Putamen (tissue), 1 donor: ENCODE results near the gene HSD17B13.
"Not testable (repeated sequence)": the region's sequence is repeated elsewhere in the genome, so short reads cannot be mapped to it uniquely, and the experiment has no call there.

Source experiments
- DNase-seq: peaks from one replicate; pipeline ENCODE4 v3.0.0-alpha.2; 2016; ENCODE audit warnings: low spot score

The HSD17B13 gene

GRCh38 chr4:87322754-87323153 is at the start of gene HSD17B13:
Gene HSD17B13 (minus strand): TSS chr4:87322882. CDS start chr4:87322841, 41 bp downstream.
- DNase-seq: no peak

- no peak for DNase-seq
Measured at GRCh38 chr4:87370068-87370467, 47.4 kb upstream of the HSD17B13 start.

GRCh38 chr4:87366521-87367162 is 44.0 kb upstream of the HSD17B13 start:
- DNase-seq: no peak

GRCh38 chr4:87365348-87365747 is 42.7 kb upstream of the HSD17B13 start:
- no peak for DNase-seq

- no peak for DNase-seq
Measured at GRCh38 chr4:87363552-87363951, 40.9 kb upstream of the HSD17B13 start.

GRCh38 chr4:87360338-87360935 is 37.8 kb upstream of the HSD17B13 start:
- no peak for DNase-seq

- DNase-seq: no peak
Measured at GRCh38 chr4:87359258-87359657, 36.6 kb upstream of the HSD17B13 start.

GRCh38 chr4:87356832-87357526 is 34.3 kb upstream of the HSD17B13 start:
- no peak for DNase-seq

- no peak for DNase-seq
Measured at GRCh38 chr4:87354168-87355102, 31.8 kb upstream of the HSD17B13 start.

- peak; percentile 7 for DNase-seq
Measured at GRCh38 chr4:87353592-87353991, 30.9 kb upstream of the HSD17B13 start.

- no peak for DNase-seq
Measured at GRCh38 chr4:87345139-87345538, 22.5 kb upstream of the HSD17B13 start.

GRCh38 chr4:87342872-87343271 is 20.2 kb upstream of the HSD17B13 start:
- no peak for DNase-seq

GRCh38 chr4:87341954-87342635 is 19.4 kb upstream of the HSD17B13 start:
- DNase-seq: not testable (repeated sequence)

GRCh38 chr4:87339440-87339839 is 16.8 kb upstream of the HSD17B13 start:
- no peak for DNase-seq

- no peak for DNase-seq
Measured at GRCh38 chr4:87337361-87337760, 14.7 kb upstream of the HSD17B13 start.

- DNase-seq: no peak
Measured at GRCh38 chr4:87333267-87333666, 10.6 kb upstream of the HSD17B13 start.

- no peak for DNase-seq
Measured at GRCh38 chr4:87330761-87331160, 8.1 kb upstream of the HSD17B13 start.

GRCh38 chr4:87327136-87327535 is 4.5 kb upstream of the HSD17B13 start:
- no peak for DNase-seq

- DNase-seq: no peak
Measured at GRCh38 chr4:87326460-87326859, 3.8 kb upstream of the HSD17B13 start.

GRCh38 chr4:87321888-87322287 is 794 bp downstream of the HSD17B13 start:
- DNase-seq: no peak

GRCh38 chr4:87317527-87317926 is 5.2 kb downstream of the HSD17B13 start:
- DNase-seq: no peak

GRCh38 chr4:87316961-87317360 is 5.7 kb downstream of the HSD17B13 start:
- no peak for DNase-seq
